ENCODE data around the gene PLAC1.

The PLAC1 gene

GRCh38 chrX:134537179-134537955, 120.9 kb downstream of the PLAC1 start:
- DNase-seq: peak; percentile 92

GRCh38 chrX:134533952-134534351, 124.3 kb downstream of the PLAC1 start:
- no peak for DNase-seq

- DNase-seq: no peak
Observed at GRCh38 chrX:134533352-134533751, 124.9 kb downstream of the PLAC1 start.

GRCh38 chrX:134530845-134531244, 127.4 kb downstream of the PLAC1 start:
- DNase-seq: no peak

GRCh38 chrX:134529481-134529880, 128.8 kb downstream of the PLAC1 start:
- no peak for DNase-seq

- DNase-seq: no peak
Observed at GRCh38 chrX:134528960-134529359, 129.3 kb downstream of the PLAC1 start.

GRCh38 chrX:134526399-134526798, 131.9 kb downstream of the PLAC1 start:
- peak; percentile 57 for DNase-seq

GRCh38 chrX:134525086-134525792, 133.0 kb downstream of the PLAC1 start:
- DNase-seq: peak; percentile 77

- DNase-seq: no peak
Observed at GRCh38 chrX:134524181-134524580, 134.1 kb downstream of the PLAC1 start.

GRCh38 chrX:134520860-134521390, 137.3 kb downstream of the PLAC1 start:
- DNase-seq: peak; percentile 73
